HUES48 (cell line): ENCODE measurements around the gene PAEP.
"Not testable (repeated sequence)": the region's sequence is repeated elsewhere in the genome, so short reads cannot be mapped to it uniquely, and the experiment has no call there.

Experiments
- H3K27ac ChIP-seq: one replicate; pipeline ENCODE4 v1.7.0; 2013; ENCODE audit warnings: low read depth, low read length, inconsistent platforms
- H3K27me3 ChIP-seq: 2 replicates; pipeline ENCODE4 v1.6.1; 2013; ENCODE audit warnings: mild to moderate bottlenecking, low read length; ENCODE audit not compliant: control insufficient read depth, insufficient read depth
- H3K36me3 ChIP-seq: 2 replicates; pipeline ENCODE4 v1.6.1; 2013; ENCODE audit warnings: low read length; ENCODE audit not compliant: control insufficient read depth, insufficient read depth
- H3K4me1 ChIP-seq: 2 replicates; pipeline ENCODE4 v1.6.1; 2013; ENCODE audit warnings: mild to moderate bottlenecking, low read length; ENCODE audit not compliant: control insufficient read depth, insufficient read depth
- H3K4me3 ChIP-seq: 2 replicates; pipeline ENCODE4 v1.5.1; 2013; ENCODE audit warnings: mild to moderate bottlenecking, low read depth, low read length
- H3K9ac ChIP-seq: 2 replicates; pipeline ENCODE4 v1.6.1; 2013; ENCODE audit warnings: mild to moderate bottlenecking, low read depth, low read length, moderate library complexity
- H3K9me3 ChIP-seq: 2 replicates; pipeline ENCODE4 v1.6.1; 2013; ENCODE audit warnings: low read length; ENCODE audit not compliant: control insufficient read depth, insufficient read depth

The PAEP gene

DNA sequence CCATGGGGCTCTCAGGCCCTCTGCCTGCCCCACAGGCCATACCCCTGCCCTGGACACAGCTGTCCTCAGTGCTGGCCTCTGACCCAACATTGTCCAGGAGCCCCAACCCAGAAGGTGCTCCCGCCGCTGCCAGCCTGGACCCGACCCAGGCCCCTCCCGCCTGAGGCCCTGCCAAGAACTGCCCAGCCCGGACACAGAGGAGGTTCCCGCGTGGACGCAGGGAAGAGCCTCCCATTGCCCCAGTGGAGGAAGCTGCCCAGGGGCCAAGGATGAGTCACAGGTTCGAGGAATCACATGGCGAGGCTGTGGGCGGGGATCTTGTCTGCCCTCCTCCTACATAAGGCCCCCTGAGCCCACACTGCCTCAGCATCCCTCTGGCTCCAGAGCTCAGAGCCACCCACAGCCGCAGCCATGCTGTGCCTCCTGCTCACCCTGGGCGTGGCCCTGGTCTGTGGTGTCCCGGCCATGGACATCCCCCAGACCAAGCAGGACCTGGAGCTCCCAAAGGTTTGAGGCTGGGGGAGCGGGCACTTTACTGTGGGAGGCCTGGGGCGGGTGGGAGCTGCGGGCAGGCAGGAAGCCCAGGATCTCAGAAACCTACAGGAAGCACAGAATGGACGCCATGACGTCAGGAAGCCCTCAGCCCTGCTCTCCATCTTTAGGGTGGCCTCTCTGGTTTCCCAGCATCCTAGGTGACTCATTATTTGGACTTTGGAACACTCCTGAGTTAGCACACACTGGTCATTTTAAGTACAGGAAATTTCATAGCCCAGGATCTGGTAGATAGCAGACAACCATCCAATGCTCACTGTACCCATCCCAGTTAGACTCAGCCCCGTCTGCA, at the start of gene PAEP:
PAEP (plus strand) TSS at position 366 of the 844 bp plus-strand sequence.
- Histone ChIP-seq H3K9ac (no peak within 1 kb of the TSS), H3K27me3 (no peaks in the 10 kb centered on the region), H3K4me3 (no peak within 1 kb of the TSS), H3K27ac (no peak within 1 kb of the TSS), H3K9me3 (no peaks in the 10 kb centered on the region), H3K4me1 (no peaks in the 10 kb centered on the region), H3K36me3 (no peaks in the 10 kb centered on the region)

DNA sequence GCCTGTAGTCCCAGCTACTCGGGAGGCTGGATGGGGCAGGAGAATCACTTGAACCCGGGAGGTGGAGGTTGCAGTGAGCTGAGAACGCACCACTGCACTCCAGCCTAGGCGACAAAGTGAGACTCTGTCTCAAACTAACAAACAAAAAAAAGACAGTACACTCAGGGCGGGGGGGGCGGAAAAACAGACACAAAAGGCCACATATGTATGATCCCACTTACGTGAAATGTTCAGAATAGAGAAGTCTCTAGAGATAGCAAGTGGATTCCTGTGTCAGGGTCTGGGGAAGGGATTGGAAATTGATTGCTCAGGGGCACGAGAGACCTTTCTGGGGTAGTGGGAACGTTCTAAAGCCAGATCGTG, 49.3 kb upstream of the PAEP start:
- Histone ChIP-seq H3K36me3 (no peaks in the 10 kb centered on the region), H3K27ac (no peak overlapping the region), H3K9me3 (no peaks in the 10 kb centered on the region), H3K4me3 (no peak overlapping the region), H3K4me1 (no peaks in the 10 kb centered on the region), H3K27me3 (no peaks in the 10 kb centered on the region), H3K9ac (no peak overlapping the region)

DNA sequence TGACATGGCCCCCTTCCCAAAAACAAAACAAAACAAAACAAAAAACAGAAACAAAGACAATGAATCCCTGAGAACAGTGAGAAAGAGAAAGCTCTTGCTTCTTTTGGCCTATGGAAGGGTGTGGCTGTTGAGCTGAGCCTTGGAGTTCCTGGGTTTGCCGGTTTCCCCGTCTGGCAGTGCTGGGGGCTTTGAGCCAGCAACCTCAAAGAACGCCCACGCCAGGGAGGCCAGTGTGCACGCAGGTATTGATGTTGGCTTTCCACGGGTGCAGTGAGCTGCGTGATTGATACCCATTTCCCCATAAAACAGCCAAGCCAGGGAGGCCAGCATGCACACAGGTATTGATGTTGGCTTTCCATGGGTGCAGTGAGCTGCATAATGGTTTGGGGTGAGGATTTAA, 48.7 kb upstream of the PAEP start:
- H3K4me1 ChIP-seq, result no peaks in the 10 kb centered on the region

DNA sequence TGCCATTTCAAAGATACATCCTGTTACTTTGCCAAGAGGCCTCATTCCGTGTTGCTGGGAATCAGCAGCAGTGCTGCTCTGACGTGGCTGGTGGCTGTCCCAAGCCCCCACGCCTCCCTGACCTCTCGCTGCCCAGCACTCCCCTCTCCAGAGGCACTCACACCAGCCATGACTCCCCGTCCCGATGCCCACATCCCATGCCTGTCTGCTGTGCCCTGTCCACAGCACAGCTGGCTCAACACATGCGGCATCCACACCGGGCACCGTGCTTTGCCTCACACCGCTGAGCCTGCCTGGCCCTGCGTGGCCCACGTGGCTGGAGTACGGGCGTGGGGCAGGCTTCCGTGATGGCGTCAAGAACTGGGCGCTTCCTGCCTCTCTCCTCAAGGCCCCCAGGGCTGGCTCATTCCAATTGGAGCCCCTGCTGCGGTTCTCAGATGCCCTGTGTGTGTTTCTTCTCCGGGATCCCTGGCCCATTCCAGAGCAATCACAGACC, 48.2 kb upstream of the PAEP start:
- no peak overlapping the region for H3K27ac ChIP-seq
- no peaks in the 10 kb centered on the region for H3K36me3 ChIP-seq
- no peak overlapping the region for H3K9ac ChIP-seq
- H3K27me3 ChIP-seq, result no peaks in the 10 kb centered on the region
- H3K4me1 ChIP-seq, result no peaks in the 10 kb centered on the region
- H3K4me3 ChIP-seq, result no peak overlapping the region
- no peaks in the 10 kb centered on the region for H3K9me3 ChIP-seq

More for the DNA sequence above, 48.7 kb upstream of the PAEP start:
- Histone ChIP-seq H3K4me3 (no peak overlapping the region), H3K9ac (no peak overlapping the region), H3K27ac (no peak overlapping the region), H3K27me3 (no peaks in the 10 kb centered on the region), H3K36me3 (no peaks in the 10 kb centered on the region), H3K9me3 (no peaks in the 10 kb centered on the region)

DNA sequence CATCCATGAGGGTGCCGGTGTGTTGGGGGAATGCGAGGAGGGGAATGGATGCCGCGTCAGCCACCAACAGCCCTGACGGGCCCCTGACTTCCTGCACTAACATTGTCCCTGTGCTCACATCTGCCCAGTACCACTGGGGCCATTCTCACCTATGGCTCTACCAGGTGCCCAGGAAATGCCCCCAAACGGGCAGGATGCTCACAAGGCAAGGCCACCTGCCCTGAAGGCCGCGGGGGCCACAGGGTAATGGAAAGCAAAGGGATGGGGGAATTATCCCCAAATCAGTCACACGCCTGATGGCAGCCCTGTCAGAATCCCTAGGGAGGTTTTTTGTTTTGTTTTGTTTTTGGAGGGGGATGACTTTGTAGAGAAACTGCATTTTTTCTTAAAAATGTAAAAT, 47.6 kb upstream of the PAEP start:
- H3K4me3 ChIP-seq, H3K27ac ChIP-seq, H3K4me1 ChIP-seq, H3K9me3 ChIP-seq, H3K27me3 ChIP-seq, H3K9ac ChIP-seq, H3K36me3 ChIP-seq: not testable (repeated sequence)

DNA sequence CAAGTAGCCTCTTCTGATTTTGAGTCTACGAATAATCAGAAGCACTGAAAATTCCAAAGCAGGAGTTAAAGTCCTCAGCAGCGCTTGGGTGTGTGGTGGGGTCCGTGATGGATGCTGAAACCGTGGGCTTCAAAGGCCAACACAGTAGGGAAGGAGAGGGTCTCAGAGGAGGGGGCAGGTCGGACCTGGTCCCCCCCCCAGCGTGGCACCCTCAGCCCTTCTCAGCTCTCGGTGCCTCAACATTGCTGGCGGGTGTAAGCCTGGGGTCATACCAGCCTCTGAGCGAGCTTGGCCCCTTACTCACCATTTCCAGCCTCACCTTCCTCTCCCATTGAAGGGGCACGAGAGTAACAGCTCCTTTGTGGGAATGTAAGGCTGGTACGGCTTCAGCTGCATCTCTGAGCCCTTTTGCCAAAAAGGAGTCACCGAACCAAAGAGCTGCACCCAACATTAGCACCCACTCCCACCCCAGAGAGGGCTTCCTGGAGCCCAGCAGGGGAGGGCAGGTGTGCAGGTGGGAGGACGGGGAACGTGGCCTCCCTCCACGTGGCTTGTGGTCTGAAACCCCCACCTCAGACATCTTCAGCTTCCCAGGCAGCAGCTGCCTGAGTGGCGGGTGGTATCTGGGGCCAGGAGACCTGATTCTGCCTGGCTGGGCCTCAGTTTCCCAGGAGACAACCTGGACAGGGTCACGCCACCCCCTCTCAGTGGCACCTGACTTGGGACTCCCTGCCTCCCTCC, 47.0 kb upstream of the PAEP start:
- Histone ChIP-seq H3K36me3 (no peaks in the 10 kb centered on the region), H3K9ac (no peak overlapping the region), H3K4me1 (no peaks in the 10 kb centered on the region), H3K27me3 (no peaks in the 10 kb centered on the region), H3K4me3 (no peak overlapping the region), H3K27ac (no peak overlapping the region), H3K9me3 (no peaks in the 10 kb centered on the region)

DNA sequence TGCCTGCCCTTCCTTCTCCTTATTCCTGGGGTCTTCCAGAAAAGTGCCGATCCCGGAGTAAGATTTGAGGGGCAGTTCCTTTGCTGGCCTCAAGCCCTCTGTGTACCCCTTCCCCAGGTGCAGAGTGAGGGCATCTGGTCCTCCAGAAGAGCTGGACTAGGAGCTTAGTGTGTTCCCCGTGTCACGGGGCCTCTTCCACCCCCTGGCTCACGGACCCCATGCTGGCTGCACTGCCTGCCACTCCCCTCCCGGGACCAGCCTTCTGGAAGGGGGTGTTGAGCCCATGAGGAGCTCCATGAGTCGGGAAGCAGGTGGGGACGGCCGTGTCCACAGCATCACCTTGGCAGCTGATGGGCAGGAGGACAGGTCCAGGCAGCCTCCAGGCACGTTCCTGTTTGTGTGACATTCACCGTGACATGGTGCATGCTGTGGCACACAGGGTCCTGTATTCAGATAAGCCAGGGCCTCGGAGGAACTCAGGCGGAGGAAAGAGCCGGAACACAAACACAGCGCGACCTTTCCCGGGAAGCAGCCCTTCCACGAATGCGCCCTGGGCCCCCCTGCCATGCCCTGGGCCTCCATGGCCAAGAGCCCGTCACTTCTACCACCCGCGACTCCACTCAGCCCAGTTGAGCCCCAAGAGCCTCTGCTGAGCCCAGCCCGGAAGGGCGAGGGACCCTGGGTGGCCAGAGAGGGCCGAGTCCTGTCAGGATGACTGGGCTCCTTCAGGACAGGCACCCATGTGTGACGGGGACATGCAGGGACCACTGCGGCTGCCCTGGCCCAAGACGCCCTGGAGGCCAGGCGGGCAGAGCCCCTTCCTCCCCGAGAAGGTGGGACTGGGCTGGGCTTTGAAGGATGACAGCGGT, 46.2 kb upstream of the PAEP start:
- Histone ChIP-seq H3K4me3 (no peak overlapping the region), H3K27ac (no peak overlapping the region), H3K9ac (no peak overlapping the region)

DNA sequence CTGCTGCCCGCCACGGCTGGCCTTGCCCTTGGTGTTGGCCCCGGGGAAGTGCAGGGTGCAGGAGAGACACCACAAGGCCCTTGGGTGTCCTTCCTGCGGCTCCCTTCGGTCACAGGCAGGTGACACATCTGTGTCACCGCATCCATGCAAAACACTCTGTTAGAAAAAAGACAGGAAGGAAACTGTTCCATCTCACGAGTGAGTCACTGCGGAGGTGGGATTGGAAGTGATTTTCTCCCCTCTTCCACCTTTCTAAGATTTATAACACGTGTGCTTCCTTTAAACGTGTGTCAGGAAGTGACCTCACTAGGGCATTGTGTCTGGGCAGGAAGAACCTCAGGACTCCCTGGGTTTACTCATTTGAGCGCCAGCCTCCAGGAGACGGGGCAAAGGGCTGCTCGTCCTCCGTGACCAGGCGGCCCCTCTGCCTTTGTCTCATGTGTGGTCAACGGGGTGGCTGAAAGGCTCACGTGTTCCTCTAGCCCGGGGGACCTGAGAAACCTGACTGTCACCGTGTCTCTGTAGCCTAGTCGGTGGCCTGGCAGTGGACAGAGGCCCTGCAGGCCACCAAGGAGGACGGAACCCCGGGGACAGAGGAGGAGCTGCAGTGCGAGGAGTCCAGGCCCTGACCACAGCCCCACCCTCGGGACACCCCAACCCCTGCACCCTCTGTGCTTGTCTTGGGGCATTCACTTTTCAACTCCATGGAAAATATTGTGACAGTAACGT, 45.3 kb upstream of the PAEP start:
- H3K9ac ChIP-seq, result no peak overlapping the region
- H3K4me3 ChIP-seq, result no peak overlapping the region
- no peaks in the 10 kb centered on the region for H3K9me3 ChIP-seq
- no peaks in the 10 kb centered on the region for H3K36me3 ChIP-seq
- no peaks in the 10 kb centered on the region for H3K27me3 ChIP-seq
- H3K4me1 ChIP-seq, result no peaks in the 10 kb centered on the region
- H3K27ac ChIP-seq, result no peak overlapping the region

More for the DNA sequence above, 46.2 kb upstream of the PAEP start:
- no peaks in the 10 kb centered on the region for H3K36me3 ChIP-seq
- no peaks in the 10 kb centered on the region for H3K9me3 ChIP-seq
- H3K27me3 ChIP-seq, result no peaks in the 10 kb centered on the region
- H3K4me1 ChIP-seq, result no peaks in the 10 kb centered on the region

DNA sequence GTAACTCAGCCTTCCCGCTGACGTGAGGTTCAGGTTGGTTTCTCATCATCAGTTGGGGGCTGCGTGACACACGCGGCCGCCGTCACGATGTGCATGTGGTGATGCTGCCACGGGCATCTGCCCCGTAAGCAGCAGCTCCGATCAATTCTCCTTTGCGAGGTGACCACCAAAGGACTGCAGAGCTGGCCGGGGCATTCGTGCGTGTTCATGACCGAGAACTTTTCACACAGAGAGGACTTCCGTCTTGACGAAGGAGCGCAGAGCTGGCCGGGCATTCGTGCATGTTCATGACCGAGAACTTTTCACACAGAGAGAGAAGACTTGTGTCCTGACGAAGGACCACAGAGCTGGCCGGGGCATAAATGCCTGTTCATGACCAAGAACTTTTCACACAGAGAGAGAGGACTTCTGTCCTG, 44.1 kb upstream of the PAEP start:
- Histone ChIP-seq H3K4me1 (no peaks in the 10 kb centered on the region), H3K27me3 (no peaks in the 10 kb centered on the region), H3K9ac (no peak overlapping the region), H3K27ac (no peak overlapping the region), H3K36me3 (no peaks in the 10 kb centered on the region), H3K9me3 (no peaks in the 10 kb centered on the region), H3K4me3 (no peak overlapping the region)

DNA sequence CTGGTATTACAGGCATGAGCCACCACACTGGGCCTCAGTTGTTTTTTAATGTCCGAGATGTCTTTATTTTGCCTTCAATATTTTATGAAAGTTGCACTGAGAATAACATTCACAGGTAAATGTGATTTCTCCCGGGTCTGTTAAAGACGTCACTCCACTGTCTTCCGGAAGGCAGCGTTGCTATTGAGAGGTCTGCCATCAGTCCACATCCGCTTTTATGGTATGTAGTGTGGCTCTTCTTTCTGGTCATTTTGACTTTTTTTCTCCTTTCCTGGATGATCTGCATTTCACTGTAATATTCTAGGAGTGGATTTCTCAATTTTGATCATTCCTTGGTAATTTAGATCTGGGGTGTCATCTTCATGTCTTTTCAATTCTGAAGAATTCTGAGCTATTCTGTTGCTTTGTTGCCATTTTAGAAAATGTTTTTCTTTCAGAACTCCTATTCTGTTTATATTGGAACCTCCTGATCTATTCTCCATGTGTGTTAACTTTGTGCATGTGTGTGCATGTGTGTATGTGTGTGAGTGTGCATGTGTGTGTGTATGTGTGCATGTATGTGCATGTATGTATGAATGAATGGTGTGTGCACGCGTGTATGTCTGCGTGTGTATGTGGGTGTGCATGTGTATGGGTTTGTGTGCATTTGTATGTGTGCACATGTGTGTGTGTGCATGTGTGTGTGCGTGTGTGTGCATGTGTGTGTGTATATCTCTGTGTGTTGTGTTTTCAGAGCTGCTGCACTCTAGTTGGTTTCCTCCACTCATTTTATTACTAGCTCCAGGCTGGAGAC, 42.2 kb upstream of the PAEP start:
- Histone ChIP-seq H3K27ac (no peak overlapping the region), H3K9me3 (no peaks in the 10 kb centered on the region), H3K4me1 (no peaks in the 10 kb centered on the region), H3K4me3 (no peak overlapping the region), H3K27me3 (no peaks in the 10 kb centered on the region), H3K9ac (no peak overlapping the region), H3K36me3 (no peaks in the 10 kb centered on the region)
